HEK293T (cell line): ENCODE measurements around the gene AK5.

Experiments
- BHLHE40 ChIP-seq: fragments of 450-650 bp; IDR thresholded peaks from 2 replicates; pipeline ENCODE4 v1.6.1; 2016; ENCODE audit warnings: mild to moderate bottlenecking, moderate library complexity, borderline replicate concordance
- FOXA1 ChIP-seq: fragments of 450-650 bp; IDR thresholded peaks from 2 replicates; pipeline ENCODE4 v1.6.1; 2016; ENCODE audit warnings: mild to moderate bottlenecking
- FOXM1 ChIP-seq: fragments of 450-650 bp; IDR thresholded peaks from 2 replicates; pipeline ENCODE4 v1.6.1; 2017; ENCODE audit warnings: mild to moderate bottlenecking, borderline replicate concordance
- NFRKB ChIP-seq: fragments of 450-650 bp; IDR thresholded peaks from 2 replicates; pipeline ENCODE4 v1.6.1; 2016; ENCODE audit warnings: mild to moderate bottlenecking, moderate library complexity

DNA sequence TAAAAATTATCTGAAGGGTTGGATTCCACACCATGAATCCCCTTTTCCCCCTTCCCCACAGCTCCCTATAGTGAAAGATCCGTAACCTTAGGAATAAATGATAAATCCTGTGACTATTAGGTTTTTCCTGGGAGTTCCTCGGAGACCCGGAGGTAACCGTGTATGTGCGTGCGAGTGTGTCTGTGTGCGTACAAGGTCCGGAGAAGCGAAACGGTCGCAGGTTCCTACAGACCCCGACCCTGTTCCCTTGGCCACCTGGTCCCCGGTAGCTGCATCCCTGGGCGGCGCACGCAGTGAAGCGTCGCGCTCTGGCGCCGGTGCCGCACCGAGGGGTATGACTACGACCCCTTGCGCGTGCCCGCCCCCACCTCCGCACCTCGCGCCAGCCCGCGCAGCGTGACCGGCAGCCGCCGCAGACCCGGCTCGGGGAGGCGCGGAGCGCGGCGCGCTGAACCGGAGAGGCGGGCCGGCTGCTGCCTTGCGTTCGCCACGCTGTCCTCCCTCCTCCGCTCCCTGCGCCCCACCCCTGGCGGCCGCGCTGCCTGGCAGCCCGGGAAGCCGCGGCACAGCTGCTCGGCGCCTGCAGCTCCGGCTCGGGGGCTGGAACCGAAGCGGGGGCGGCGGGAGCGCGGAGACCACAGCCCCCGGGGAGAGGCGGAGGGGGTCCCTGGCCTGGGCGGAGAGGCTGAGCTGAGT lies at the start of gene AK5:
- TF ChIP-seq FOXA1 = no peak
- no peak for TF ChIP-seq BHLHE40
- TF ChIP-seq NFRKB = no peak
- no peak for TF ChIP-seq FOXM1
